Measurements from ENCODE around the gene YIPF2.

The YIPF2 gene

GRCh38 chr19:10896851-10897526 is 31.4 kb downstream of the YIPF2 start:
- DNase-seq (ENCODE audit: low spot score), result no peak
- TF ChIP-seq CTCF (IDR thresholded peaks at IDR 0.05; ENCODE audit: extremely low read depth, missing control alignments), result no peak

GRCh38 chr19:10895920-10896319 is 32.5 kb downstream of the YIPF2 start:
- no peak for DNase-seq (ENCODE audit: low spot score)
- no peak for TF ChIP-seq CTCF (IDR thresholded peaks at IDR 0.05; ENCODE audit: extremely low read depth, missing control alignments)

- DNase-seq (ENCODE audit: low spot score), result no peak
- TF ChIP-seq CTCF (IDR thresholded peaks at IDR 0.05; ENCODE audit: extremely low read depth, missing control alignments), result no peak
These were observed 33.1 kb downstream of the YIPF2 start for GRCh38 chr19:10895363-10895762.

- no peak for TF ChIP-seq CTCF (IDR thresholded peaks at IDR 0.05; ENCODE audit: extremely low read depth, missing control alignments)
- no peak for DNase-seq (ENCODE audit: low spot score)
These were observed 33.6 kb downstream of the YIPF2 start for GRCh38 chr19:10894911-10895213.

GRCh38 chr19:10892256-10892655 is 36.2 kb downstream of the YIPF2 start:
- no peak for DNase-seq (ENCODE audit: low spot score)
- TF ChIP-seq CTCF (IDR thresholded peaks at IDR 0.05; ENCODE audit: extremely low read depth, missing control alignments), result no peak

GRCh38 chr19:10891405-10892086 is 36.9 kb downstream of the YIPF2 start:
- DNase-seq (ENCODE audit: low spot score), result no peak
- TF ChIP-seq CTCF (IDR thresholded peaks at IDR 0.05; ENCODE audit: extremely low read depth, missing control alignments), result no peak

- TF ChIP-seq CTCF (IDR thresholded peaks at IDR 0.05; ENCODE audit: extremely low read depth, missing control alignments), result no peak
- no peak for DNase-seq (ENCODE audit: low spot score)
These were observed 38.6 kb downstream of the YIPF2 start for GRCh38 chr19:10889880-10890279.
